Panc1 (cell line): Measurements from ENCODE around the gene CNTLN.

ENCODE experiments used
- POLR2AphosphoS5 ChIP-seq: IDR thresholded peaks from 2 replicates; pipeline ENCODE4 v1.6.1; 2012; ENCODE audit warnings: mild to moderate bottlenecking, low read depth, low read length, moderate library complexity
- TF ChIP-seq, protein P1 (sequence below): fragments of 450-650 bp; IDR thresholded peaks from 2 replicates; pipeline ENCODE4 v1.5.1; 2017; ENCODE audit warnings: mild to moderate bottlenecking

DNA sequence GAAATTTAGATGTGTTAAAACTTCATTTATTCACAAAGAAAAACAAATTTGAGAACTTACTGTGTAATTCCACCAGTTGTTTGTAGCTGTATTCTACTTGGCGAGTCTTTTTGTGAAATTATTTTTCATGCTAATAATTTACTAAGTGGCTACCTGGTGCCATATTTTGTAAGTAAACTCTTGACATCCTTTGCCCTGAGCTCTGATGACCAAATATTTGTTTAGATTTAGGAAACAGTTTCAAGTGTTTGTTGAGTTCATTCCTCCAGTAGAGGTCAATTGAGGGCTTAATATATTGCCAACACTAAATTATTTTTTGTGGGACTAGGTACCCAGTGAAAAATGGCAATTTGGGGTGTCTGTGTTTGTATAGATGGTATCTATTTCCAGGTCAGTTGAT lies 3.7 kb downstream of the CNTLN start:
- TF ChIP-seq, protein P1, sequence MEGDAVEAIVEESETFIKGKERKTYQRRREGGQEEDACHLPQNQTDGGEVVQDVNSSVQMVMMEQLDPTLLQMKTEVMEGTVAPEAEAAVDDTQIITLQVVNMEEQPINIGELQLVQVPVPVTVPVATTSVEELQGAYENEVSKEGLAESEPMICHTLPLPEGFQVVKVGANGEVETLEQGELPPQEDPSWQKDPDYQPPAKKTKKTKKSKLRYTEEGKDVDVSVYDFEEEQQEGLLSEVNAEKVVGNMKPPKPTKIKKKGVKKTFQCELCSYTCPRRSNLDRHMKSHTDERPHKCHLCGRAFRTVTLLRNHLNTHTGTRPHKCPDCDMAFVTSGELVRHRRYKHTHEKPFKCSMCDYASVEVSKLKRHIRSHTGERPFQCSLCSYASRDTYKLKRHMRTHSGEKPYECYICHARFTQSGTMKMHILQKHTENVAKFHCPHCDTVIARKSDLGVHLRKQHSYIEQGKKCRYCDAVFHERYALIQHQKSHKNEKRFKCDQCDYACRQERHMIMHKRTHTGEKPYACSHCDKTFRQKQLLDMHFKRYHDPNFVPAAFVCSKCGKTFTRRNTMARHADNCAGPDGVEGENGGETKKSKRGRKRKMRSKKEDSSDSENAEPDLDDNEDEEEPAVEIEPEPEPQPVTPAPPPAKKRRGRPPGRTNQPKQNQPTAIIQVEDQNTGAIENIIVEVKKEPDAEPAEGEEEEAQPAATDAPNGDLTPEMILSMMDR, result no peak
- TF ChIP-seq POLR2AphosphoS5, result no peak
